GM23248 (cell line): ENCODE measurements around the gene ATP8B2. TPM values are rescaled to one million over a fixed set of nuclear protein-coding genes. Genes with fewer than 3 reads are reported as not detected.

ENCODE experiments used
- DNase-seq: peaks from one replicate; pipeline ENCODE4 v3.0.0-alpha.2; 2015
- H2AFZ ChIP-seq: fragments of 200-600 bp; sonication (generic); 2 replicates; pipeline ENCODE4 v1.6.1; 2016; ENCODE audit warnings: antibody characterized with exemption
- H3F3A ChIP-seq: fragments of 200-600 bp; sonication (generic); 2 replicates; pipeline ENCODE4 v1.6.1; 2016; ENCODE audit warnings: mild to moderate bottlenecking, antibody characterized with exemption, mixed run types; ENCODE audit not compliant: insufficient read depth
- H3K27ac ChIP-seq: fragments of 200-600 bp; sonication (generic); 2 replicates; pipeline ENCODE4 v1.5.1; 2016; ENCODE audit warnings: mild to moderate bottlenecking
- H3K27me3 ChIP-seq: fragments of 200-600 bp; sonication (generic); replicated peaks from 2 replicates; pipeline ENCODE4 v1.6.1; 2016; ENCODE audit warnings: mild to moderate bottlenecking; ENCODE audit not compliant: insufficient read depth
- H3K36me3 ChIP-seq: fragments of 200-600 bp; sonication (generic); 2 replicates; pipeline ENCODE4 v1.6.1; 2016; ENCODE audit warnings: low read depth, mild to moderate bottlenecking
- H3K4me1 ChIP-seq: fragments of 200-600 bp; sonication (generic); 2 replicates; pipeline ENCODE4 v1.6.1; 2016; ENCODE audit warnings: mild to moderate bottlenecking; ENCODE audit not compliant: insufficient read depth
- H3K4me2 ChIP-seq: fragments of 200-600 bp; sonication (generic); one replicate; pipeline ENCODE4 v1.6.1; 2016; ENCODE audit warnings: mild to moderate bottlenecking; ENCODE audit not compliant: unreplicated experiment
- H3K4me3 ChIP-seq: fragments of 200-600 bp; sonication (generic); 2 replicates; pipeline ENCODE4 v1.5.1; 2016; ENCODE audit warnings: mild to moderate bottlenecking
- H3K79me2 ChIP-seq: fragments of 200-600 bp; sonication (generic); 2 replicates; pipeline ENCODE4 v1.6.1; 2016; ENCODE audit warnings: mild to moderate bottlenecking; ENCODE audit not compliant: insufficient read depth
- H3K9ac ChIP-seq: fragments of 200-600 bp; sonication (generic); 2 replicates; pipeline ENCODE4 v1.6.1; 2016; ENCODE audit warnings: mild to moderate bottlenecking
- H3K9me2 ChIP-seq: fragments of 200-600 bp; sonication (generic); 2 replicates; pipeline ENCODE4 v1.6.1; 2016; ENCODE audit warnings: mixed run types, mild to moderate bottlenecking, moderate library complexity; ENCODE audit not compliant: insufficient read depth
- H3K9me3 ChIP-seq: fragments of 200-600 bp; sonication (generic); one replicate; pipeline ENCODE4 v1.6.1; 2017; ENCODE audit warnings: low read depth
- H4K20me1 ChIP-seq: fragments of 200-600 bp; sonication (generic); 2 replicates; pipeline ENCODE4 v1.6.0; 2016; ENCODE audit not compliant: insufficient read depth
- EZH2 ChIP-seq: fragments of 200-600 bp; sonication (generic); IDR thresholded peaks from 2 replicates; pipeline ENCODE4 v1.6.1; 2018; ENCODE audit warnings: antibody characterized with exemption, mild to moderate bottlenecking; ENCODE audit not compliant: insufficient read depth, poor library complexity, severe bottlenecking
- EZH2phosphoT487 ChIP-seq: fragments of 200-600 bp; sonication (generic); IDR thresholded peaks from 2 replicates; pipeline ENCODE4 v1.6.1; 2018; ENCODE audit warnings: antibody characterized with exemption, moderate library complexity, mild to moderate bottlenecking, low read depth; ENCODE audit not compliant: insufficient read depth
- WGBS, 2 experiments: methylation state at CpG; one replicate each; pipeline ENCODE4 v1.1.6; 2015 to 2017; ENCODE audit warnings: low lambda C conversion rate in 2 of 2, low coverage in 1 of 2; ENCODE audit errors: missing lambda C conversion rate in 2 of 2; 5-methylcytosine and 5-hydroxymethylcytosine counted together
- in situ Hi-C: fragments of 300-500 bp; cut with MboI; formaldehyde crosslinking; loops from 2 replicates; pipeline ENCODE4 v1.15.0; 2020
- polyA plus RNA-seq: library from polyadenylated mRNA; unstranded; fragments of >200 nt; fragmentation: Nextera tagmentation; extraction: Ambion mirVana; gene quantifications from 2 replicates; pipeline ENCODE4 v1.2.1, GENCODE V29; 2016
- total RNA-seq: library from RNA; depleted of rRNA; stranded (reverse); fragments of >200 nt; shearing (Covaris generic); gene quantifications from 2 replicates; pipeline ENCODE4 v1.2.3, GENCODE V29; 2014

The ATP8B2 gene
- total and polyA plus RNA-seq, 2 experiments from 2014 or later = 20.1 to 200 TPM

DNA sequence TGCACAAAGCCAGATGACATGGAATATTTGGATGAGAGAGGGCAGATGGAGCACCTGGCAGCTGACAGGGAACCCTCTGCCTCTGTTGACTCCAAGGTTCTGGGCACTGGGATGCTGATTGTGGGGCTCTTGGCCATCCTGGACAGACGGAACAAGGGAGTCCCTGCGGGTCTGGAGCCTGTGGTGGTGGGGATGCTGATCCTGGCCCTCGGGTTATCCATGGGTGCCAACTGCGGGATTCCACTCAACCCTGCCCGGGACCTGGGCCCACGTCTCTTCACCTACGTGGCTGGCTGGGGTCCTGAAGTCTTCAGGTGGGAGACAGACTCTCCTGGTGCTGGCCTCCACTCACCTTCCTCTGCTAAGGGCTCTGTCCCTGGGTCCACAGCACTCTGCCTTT lies 1.8 kb upstream of the ATP8B2 start:
- Histone ChIP-seq H3K27ac (no peak overlapping the region), H4K20me1 (no peaks in the 10 kb centered on the region), H3K79me2 (peaks cover 13% of the 10 kb centered on the region), H3K4me1 (peaks cover 11% of the 10 kb centered on the region), H3K36me3 (no peaks in the 10 kb centered on the region), H2AFZ (no peak overlapping the region), H3K9ac (no peak overlapping the region), H3F3A (no peaks in the 10 kb centered on the region), H3K27me3 (no peaks in the 10 kb centered on the region), H3K9me3 (no peaks in the 10 kb centered on the region), H3K4me2 (no peak overlapping the region), H3K4me3 (no peak overlapping the region), H3K9me2 (no peaks in the 10 kb centered on the region)
- DNase-seq = no peak
- in situ Hi-C loops = no loop called here
- WGBS, 2 experiments = 69 to 73% methylated on average over 7 of the region's 7 CpGs
- TF ChIP-seq EZH2phosphoT487 = no peak
- TF ChIP-seq EZH2 = no peak

DNA sequence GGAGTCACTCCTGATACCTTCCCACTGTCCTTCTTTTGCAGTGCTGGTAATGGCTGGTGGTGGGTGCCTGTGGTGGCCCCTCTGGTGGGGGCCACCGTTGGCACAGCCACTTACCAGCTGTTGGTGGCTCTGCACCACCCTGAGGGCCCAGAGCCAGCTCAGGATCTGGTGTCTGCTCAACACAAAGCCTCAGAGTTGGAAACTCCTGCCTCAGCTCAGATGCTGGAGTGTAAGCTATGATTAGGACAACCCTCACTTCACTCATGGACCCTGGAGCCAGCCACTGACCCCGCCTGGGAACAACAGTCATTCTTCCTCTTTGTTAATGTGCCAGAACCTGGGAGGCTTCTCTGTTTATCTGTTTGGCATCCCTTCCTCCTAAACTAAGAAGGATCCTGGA lies 1.1 kb upstream of the ATP8B2 start:
- TF ChIP-seq EZH2 = no peak
- TF ChIP-seq EZH2phosphoT487 = no peak
- no peaks in the 10 kb centered on the region for H3K9me2 ChIP-seq
- WGBS, 2 experiments = 26 to 30% methylated on average over 2 of the region's 2 CpGs
- peaks cover 20% of the 10 kb centered on the region for H3K79me2 ChIP-seq
- no peak overlapping the region for H3K27ac ChIP-seq
- peak overlapping the region; percentile 90 for H2AFZ ChIP-seq
- no peaks in the 10 kb centered on the region for H4K20me1 ChIP-seq
- no peak for DNase-seq
- H3K4me2 ChIP-seq = peak overlapping the region; percentile 78
- peak overlapping the region; percentile 84; the same call in 1 of the 2 replicates for H3K4me3 ChIP-seq
- in situ Hi-C loops = no loop called here
- H3K9me3 ChIP-seq = no peaks in the 10 kb centered on the region
- no peaks in the 10 kb centered on the region for H3K36me3 ChIP-seq
- peak overlapping the region; percentile 98; the same call in 1 of the 2 replicates for H3K9ac ChIP-seq
- H3F3A ChIP-seq = no peaks in the 10 kb centered on the region
- H3K4me1 ChIP-seq = peaks cover 15% of the 10 kb centered on the region
- H3K27me3 ChIP-seq = no peaks in the 10 kb centered on the region

DNA sequence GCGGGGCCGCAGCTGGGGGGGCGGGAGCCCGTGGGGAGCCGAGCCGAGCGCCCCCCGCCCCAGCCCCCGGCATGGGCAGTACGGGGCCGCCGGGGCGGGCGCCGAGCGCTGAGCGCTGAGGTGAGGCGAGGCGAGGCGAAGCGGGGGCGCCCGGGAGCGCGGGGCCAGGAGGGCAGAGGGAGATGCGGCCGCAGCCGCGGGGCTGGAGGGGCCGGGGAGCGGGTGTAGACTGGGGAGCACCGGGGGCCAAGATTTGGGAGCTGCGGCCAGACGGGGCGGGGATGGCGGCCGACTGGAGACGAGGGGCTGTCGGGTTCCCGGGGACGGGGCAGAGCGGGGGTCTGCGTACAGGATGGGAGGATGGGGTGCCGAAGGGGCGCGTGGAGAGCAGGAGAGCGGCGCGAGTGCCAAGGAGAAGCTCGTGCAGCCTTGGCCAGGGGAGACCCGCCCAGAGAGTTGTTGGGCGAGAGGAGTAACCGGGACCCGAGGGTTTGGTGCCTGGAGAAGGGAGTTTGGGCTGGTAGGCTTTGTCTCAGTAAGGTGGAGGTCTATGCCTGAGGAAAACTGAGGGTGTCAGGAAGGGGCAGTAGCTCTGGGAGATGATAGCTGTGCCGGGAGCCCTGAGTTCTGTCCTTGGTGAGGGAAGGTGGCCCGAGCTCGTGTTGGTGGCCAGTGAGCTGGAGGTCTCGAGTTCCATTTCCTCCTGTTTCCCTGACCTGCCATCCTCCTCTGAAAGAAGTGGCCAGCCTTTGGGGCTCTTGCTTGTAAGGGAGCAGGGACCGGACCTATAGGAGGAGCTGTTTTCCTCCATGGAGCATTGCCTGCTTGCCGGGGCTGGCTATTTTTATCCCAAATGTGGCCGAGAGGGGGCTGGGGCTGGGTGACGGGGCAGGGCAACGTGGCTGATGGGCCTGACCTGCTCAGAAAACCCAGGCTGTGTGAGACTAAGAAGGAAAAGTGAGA lies 539 bp downstream of the ATP8B2 start:
- no peaks in the 10 kb centered on the region for H3K9me2 ChIP-seq
- WGBS, 2 experiments = 1 to 2% methylated on average over 17 to 63 of the region's 63 CpGs

DNA sequence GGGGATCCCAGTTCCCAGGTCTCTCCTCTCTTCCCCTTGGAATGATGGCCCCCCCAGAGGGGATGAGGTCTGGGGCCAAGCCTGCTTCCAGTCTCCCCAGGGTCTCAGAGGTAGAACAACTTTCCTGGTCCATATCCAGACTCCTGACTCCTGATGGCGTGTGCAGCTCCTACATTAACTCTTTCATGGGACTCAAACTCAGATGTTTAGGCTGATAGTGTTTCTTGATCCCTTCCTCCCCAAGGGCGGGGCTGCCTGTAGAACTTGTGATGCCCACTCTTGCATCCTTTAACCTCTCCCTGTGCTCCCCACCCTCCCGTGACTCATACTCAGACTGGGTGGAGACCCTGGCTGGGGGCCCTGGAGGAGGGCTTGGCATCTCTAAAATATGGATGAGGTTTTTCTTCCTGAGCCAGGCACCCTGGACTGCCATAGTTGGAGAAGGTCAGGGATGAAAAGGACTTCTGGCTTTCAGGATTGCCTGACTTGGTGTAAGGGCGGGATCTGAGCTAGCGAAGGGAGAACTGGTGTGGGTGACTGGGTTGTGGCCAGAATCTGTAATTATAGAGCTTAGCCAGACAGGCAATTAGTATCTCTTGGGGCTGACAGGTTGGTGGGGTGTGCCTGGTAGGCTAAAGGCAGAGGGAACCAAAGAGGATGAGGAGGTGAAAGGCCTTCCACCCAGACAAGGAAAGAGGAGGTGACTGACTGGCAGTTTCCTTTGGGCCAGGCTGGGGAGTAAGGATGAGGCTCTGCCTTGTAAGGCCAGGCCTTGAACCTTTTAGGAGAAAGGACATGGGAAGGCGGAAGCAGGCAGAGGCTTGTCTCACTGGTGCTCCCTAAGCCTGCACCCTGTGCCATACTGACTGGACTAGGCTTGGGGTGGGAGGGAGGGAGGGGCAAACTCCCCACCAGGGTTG lies 1.5 kb downstream of the ATP8B2 start:
- Histone ChIP-seq H3K79me2 (peaks cover 38% of the 10 kb centered on the region), H3K4me3 (peak overlapping the region; percentile 84), H3K36me3 (peaks cover 6% of the 10 kb centered on the region), H3K27ac (peak overlapping the region; percentile 100), H3K27me3 (no peaks in the 10 kb centered on the region), H3K9me3 (no peaks in the 10 kb centered on the region), H3F3A (peaks cover 6% of the 10 kb centered on the region), H3K4me2 (peak overlapping the region; percentile 78), H3K9me2 (no peaks in the 10 kb centered on the region), H3K9ac (peak overlapping the region; percentile 98), H2AFZ (peak overlapping the region; percentile 45), H4K20me1 (0 out of 2 replicates have a peak, but pooled peaks cover 4% of the 10 kb centered on the region), H3K4me1 (peaks cover 17% of the 10 kb centered on the region)
- peak; percentile 94 for DNase-seq
- 3 to 12% methylated on average over 5 to 6 of the region's 6 CpGs for WGBS, 2 experiments
- in situ Hi-C loops = no loop called here
- TF ChIP-seq EZH2phosphoT487 (no peak), EZH2 (no peak)

More for the DNA sequence above, 539 bp downstream of the ATP8B2 start:
- H3F3A ChIP-seq = no peaks in the 10 kb centered on the region
- H3K27me3 ChIP-seq = no peaks in the 10 kb centered on the region
- peak overlapping the region; percentile 98 for H3K9ac ChIP-seq
- H3K4me3 ChIP-seq = peak overlapping the region; percentile 84
- peak overlapping the region; percentile 100 for H3K27ac ChIP-seq
- H4K20me1 ChIP-seq = 0 out of 2 replicates have a peak, but pooled peaks cover 4% of the 10 kb centered on the region
- DNase-seq = peak; percentile 97
- peak overlapping the region; percentile 78 for H3K4me2 ChIP-seq
- H2AFZ ChIP-seq = peak overlapping the region; percentile 45
- peaks cover 34% of the 10 kb centered on the region for H3K79me2 ChIP-seq
- no peaks in the 10 kb centered on the region for H3K9me3 ChIP-seq
- H3K36me3 ChIP-seq = no peaks in the 10 kb centered on the region
- in situ Hi-C loops = no loop called here
- H3K4me1 ChIP-seq = peaks cover 17% of the 10 kb centered on the region
- TF ChIP-seq EZH2phosphoT487 = no peak
- no peak for TF ChIP-seq EZH2
